Liver (tissue), 3 donors: ENCODE measurements around the gene MSH3.
"Not testable (repeated sequence)": the region's sequence is repeated elsewhere in the genome, so short reads cannot be mapped to it uniquely, and the experiment has no call there.

Source experiments
- ATF3 ChIP-seq: IDR thresholded peaks from 2 replicates; pipeline ENCODE4 v1.6.1; 2016; ENCODE audit warnings: antibody characterized with exemption
- CTCF ChIP-seq: fragments of 150-350 bp; IDR thresholded peaks from 2 replicates; pipeline ENCODE4 v1.5.1; 2017; ENCODE audit warnings: improper control_type of control experiment, low read depth, low read length; ENCODE audit not compliant: missing input control
- EGR1 ChIP-seq, 2 donors: IDR thresholded peaks; 2 replicates each; pipeline ENCODE4 v1.6.1; 2016 to 2018; ENCODE audit warnings: antibody characterized with exemption in 2 of 2, low read depth in 2 of 2
- JUND ChIP-seq, 2 donors: IDR thresholded peaks; 2 replicates each; pipeline ENCODE4 v1.6.1; 2016; ENCODE audit warnings: antibody characterized with exemption in 2 of 2
- MAX ChIP-seq: IDR thresholded peaks from 2 replicates; pipeline ENCODE4 v1.6.1; 2016; ENCODE audit warnings: antibody characterized with exemption
- RAD21 ChIP-seq, 2 donors: IDR thresholded peaks; 2 replicates each; pipeline ENCODE4 v1.6.1; 2016; ENCODE audit warnings: antibody characterized with exemption in 2 of 2, mild to moderate bottlenecking in 2 of 2
- REST ChIP-seq: IDR thresholded peaks from 2 replicates; pipeline ENCODE4 v1.6.1; 2016; ENCODE audit warnings: antibody characterized with exemption, mild to moderate bottlenecking
- RXRA ChIP-seq, 2 donors: IDR thresholded peaks; 2 replicates each; pipeline ENCODE4 v1.6.1; 2017 to 2018; ENCODE audit warnings: antibody characterized with exemption in 2 of 2, mild to moderate bottlenecking in 1 of 2
- SP1 ChIP-seq: IDR thresholded peaks from 2 replicates; pipeline ENCODE4 v1.6.1; 2018; ENCODE audit warnings: antibody characterized with exemption, mild to moderate bottlenecking
- TAF1 ChIP-seq: conservative IDR thresholded peaks from 2 replicates; pipeline ENCODE4 v1.6.1; 2016; ENCODE audit warnings: antibody characterized with exemption, mild to moderate bottlenecking
- YY1 ChIP-seq: IDR thresholded peaks from 2 replicates; pipeline ENCODE4 v1.6.1; 2016; ENCODE audit warnings: antibody characterized with exemption, mild to moderate bottlenecking
- donor health status: healthy.
- donor health status: healthy.

GRCh38 chr5:80846422-80846821, 192.0 kb downstream of the MSH3 start:
- not testable (repeated sequence) for TF ChIP-seq CTCF; TAF1; REST; RAD21 (IDR thresholded peaks at IDR 0.05); RXRA (IDR thresholded peaks at IDR 0.05); MAX; ATF3; EGR1 (IDR thresholded peaks at IDR 0.05; ENCODE audit: low read depth in 2 of 2); YY1; JUND (IDR thresholded peaks at IDR 0.05); SP1
